ENCODE results near the gene DENND1A.

DENND1A gene

DNA sequence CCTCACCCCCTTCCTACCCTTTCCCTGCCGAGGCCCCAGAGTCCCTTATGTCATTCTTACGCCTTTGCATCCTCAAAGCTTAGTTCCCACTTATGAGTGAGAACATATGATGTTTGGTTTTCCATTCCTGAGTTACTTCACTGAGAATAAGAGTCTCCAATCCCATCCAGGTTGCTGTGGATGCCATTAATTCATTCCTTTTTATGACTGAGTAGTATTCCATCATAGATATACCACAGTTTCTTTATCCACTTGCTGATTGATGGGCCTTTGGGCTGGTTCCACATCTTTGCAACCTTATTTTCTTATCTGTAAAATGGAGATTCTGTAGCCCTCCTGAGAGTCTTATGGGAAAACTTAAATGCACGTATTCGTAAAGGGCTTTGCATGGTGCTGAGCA is 537.1 kb downstream of the DENND1A start:
- no peak for DNase-seq (ENCODE audit: low read depth, low spot score)

DNA sequence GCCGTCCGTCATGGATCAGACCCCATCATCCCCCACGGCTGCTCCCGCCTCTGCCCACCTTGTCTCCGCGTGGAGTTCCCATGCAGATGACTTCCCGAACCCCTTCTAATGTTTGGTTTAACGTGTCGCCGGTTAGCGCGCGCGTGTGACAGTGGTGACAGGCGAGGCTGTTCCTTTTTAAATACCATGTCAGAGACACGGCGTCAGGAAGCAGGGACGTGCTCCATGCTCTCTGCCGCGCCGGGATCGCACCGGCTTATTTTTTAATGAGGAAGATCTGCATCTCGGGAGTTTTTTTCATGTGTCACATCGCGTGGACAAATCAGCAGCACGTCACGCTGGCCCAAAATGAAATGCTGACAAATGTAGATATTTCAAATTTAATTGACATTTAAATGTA is 538.0 kb downstream of the DENND1A start:
- no peak for DNase-seq (ENCODE audit: low read depth, low spot score)

DNA sequence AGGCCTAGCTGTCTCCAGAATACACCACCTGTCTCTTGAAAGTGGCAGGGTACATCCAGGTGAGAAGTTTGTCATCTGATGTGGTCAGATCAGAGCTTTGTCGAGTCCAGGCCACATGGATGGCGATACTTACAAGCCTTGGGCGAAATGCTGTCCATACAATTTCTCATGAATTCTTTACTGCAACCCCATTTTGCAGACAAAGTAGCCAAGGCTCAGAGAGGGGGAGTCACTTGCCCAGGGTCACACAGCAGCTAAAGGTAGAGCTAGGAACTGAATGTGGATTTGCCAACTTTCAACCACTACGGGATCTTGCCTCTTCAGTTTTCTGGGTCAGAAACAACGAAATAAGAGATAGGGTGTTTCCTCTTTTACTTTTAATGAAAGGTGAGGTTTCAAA is 538.7 kb downstream of the DENND1A start:
- no peak for DNase-seq (ENCODE audit: low read depth, low spot score)

DNA sequence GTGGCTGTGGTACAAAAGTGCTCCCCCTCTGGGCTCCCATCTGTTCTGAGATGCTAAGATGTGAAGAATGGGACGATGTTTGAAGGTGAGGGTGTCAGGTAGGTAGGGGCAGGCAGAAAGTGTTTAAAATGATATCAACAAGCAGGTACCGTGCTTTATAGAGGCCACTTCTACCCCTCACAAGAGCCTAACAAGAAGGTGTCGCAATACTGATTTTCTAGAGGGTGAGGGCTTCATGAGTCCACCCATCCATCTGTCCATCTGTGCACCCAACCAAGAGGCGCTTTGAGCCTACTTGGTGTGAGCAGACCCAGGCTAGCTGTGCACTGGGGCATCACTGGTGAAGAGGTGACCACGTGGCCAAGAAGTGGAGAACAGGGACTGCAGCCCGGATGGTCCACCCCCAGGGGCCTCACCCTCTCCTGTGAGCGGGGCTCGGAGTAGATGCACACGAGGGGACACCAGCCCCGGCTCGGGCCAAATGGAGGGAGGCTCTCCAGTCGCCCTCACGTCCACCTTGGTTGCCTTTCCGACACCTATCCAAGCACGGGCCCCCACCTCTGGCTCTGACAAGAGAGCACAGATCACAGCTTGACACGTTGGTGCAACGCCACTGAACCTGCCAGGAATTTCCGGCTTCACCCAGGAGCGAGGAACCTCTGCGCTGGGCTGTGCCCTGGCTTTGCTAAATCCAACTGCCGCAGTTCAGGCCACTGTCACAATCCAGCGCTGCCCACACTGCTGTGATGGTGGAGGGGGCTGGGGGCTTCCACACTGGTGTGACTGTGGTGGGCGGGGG is 539.4 kb downstream of the DENND1A start:
- no peak for DNase-seq (ENCODE audit: low read depth, low spot score)

DNA sequence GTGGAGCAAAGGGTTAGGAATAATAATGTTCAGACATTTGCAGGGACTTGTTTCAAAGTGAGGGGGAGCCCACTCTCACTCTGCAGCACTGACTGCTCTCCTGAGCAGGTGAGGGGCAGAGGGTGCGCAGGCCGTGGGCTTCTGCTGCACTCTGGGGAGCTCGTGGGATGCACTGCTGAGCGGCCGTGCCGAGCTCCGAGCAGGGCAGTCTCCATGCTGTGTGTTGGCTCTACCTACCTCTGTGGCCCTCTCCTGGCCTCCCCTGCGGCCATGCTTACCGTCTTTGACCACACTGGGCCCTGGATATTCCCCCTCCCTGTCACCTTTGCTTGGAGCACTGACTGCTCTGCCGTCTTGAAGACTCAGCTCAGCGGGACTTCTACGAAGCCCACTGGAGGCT is 540.2 kb downstream of the DENND1A start:
- DNase-seq (ENCODE audit: low read depth, low spot score), result no peak

DNA sequence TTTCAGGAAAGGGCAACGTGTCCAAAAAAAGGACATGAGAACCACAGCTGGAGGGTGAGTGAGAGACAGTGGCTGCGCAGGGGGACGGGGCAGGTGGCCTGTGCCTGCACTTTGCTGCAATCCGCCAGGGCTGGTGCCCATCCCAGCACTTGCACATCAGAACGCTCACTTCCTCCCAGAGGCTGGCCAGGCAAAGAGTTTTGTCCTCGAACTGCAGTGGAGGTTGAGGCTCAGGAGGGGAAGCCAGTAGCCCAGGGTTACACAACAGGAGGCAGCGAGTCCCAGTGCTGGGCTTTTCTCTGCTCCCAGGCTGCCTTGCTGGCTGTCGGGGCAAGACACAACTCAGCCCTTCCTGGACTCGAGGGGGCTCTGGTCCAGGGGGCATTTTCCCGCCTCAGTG is 540.9 kb downstream of the DENND1A start:
- no peak for DNase-seq (ENCODE audit: low read depth, low spot score)

DNA sequence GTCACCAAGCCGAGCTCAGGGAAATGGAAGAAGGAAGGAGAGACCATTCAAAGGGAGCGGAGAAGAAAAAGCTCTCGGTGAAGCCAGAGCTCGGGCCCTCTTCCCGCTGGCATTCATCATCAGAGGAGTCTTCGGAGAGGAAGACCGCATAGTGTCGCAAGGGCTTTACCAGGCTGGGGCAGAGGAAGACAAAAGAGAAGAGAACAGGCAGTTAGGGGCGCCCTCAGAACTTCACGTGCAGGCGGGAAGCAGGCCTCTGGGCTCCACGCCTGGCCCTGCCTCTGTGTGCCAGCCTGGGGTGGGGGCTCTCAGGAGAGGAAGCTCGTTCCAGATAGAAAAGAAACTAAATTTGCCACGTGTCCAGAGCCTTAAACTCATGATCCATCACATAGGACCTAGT is 542.2 kb downstream of the DENND1A start:
- DNase-seq (ENCODE audit: low read depth, low spot score), result no peak

DNA sequence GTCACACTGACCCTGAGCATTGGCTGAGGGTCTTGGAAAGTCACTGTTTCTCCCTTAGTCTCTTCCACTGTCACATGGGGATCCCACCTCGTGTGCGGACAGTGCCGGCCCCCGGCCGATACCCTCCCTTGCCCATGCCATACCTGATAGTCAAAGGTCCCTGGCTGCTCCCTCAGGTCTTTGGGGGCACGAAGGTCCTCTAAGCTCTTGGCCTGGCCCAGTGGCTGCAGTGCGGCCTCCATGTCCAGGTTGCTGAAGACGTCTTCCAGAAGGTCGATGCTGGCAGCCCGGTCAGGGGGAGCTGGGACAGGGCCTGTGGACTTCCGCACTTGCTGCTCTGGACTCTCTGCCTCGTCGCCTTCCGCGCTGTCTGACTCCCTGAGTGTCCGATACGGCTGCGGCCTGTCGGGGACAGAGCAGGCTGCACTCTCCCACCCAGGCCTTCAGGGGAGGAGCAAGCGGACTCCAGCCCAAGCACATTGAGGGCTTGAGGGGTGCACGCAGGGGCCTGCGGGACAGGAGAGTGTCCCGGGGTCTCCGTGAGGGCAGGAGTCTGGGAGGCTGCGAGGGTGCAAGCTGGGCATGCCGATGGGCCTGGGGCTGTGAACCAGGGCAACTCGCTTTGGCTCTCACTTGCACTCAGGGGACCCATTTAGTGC is 546.3 kb downstream of the DENND1A start:
- DNase-seq (ENCODE audit: low read depth, low spot score), result no peak

DNA sequence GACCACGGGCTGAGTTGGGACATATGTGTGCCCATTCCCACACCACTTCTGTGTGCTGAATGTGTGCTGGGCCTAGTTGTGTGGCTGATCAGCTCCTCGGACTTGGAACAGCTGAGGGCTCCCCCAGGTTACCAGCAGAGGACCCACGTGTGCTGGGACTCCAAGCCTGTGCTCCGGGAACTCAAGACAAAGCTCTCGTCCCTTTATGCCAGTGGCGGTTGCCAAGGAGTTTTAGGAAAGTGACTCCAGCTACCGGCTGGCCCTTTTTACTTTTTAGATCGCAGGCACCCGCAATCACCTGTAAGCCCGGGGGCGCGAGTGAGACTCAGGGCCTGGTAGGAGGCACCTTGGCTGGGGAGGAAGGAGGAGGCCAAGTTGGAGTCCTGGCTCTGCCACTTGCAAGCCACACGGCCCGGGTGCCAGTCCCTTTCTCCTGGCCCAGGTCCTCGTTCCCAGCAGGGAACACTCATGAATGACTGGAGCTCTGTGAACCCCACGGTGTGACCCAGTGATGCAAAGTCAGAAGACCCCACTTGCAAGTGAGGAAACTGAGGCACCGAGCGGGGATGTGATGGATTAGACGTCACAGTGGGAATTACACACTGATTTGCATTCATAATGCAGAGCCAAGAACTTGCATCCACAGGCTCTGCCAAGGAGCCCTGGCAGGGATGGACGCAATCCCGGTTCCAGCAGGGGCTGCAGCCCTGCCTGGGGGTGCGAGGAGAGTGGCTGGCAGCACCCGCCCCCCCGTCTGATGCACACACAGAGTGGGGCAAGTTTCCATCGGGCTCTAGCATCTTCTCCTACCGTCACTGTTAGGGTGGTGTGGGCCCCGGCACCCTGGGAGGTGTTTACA is 547.0 kb downstream of the DENND1A start:
- no peak for DNase-seq (ENCODE audit: low read depth, low spot score)

DNA sequence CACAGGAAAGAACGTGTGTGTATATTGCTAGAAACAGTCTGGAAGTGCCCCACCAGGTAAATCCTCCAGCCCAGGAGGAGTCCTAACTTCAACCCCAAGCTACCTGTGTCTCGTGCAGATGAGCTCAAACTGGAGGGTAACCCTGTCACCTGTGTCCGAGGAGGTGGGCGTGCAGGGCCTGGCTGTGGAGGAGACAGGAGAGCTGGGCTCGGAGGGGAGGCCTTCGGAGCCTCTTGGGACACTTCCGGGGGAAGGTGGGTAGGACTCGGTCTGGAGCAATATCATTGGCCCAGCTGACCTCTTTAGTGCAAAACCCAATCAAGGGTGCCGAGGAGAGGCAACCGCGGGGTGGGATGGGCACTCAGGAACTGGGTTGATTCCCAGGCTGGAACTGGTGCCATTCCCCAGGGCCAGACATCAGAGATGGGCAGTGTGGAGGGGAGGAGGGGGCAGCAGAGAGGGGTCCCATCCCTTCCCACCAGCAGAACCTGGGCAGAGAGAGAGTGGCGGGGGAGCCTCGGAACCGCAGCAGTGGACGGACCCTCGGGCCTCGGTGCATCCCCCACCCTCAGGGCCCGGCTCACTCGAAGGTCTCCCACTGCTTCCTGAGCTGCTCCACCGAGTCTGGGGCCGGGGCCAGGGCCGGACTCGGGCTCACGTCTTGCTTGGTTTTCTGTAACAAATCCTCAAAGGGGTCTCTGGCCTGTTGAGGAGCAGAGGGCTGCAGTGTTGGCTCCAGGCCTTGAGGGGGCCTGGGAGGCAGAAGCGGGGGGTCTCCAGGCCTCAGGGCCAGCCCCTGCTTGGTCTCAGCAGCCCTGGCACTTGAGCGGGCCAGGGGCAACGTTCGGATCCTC is 548.8 kb downstream of the DENND1A start:
- no peak for DNase-seq (ENCODE audit: low read depth, low spot score)

DNA sequence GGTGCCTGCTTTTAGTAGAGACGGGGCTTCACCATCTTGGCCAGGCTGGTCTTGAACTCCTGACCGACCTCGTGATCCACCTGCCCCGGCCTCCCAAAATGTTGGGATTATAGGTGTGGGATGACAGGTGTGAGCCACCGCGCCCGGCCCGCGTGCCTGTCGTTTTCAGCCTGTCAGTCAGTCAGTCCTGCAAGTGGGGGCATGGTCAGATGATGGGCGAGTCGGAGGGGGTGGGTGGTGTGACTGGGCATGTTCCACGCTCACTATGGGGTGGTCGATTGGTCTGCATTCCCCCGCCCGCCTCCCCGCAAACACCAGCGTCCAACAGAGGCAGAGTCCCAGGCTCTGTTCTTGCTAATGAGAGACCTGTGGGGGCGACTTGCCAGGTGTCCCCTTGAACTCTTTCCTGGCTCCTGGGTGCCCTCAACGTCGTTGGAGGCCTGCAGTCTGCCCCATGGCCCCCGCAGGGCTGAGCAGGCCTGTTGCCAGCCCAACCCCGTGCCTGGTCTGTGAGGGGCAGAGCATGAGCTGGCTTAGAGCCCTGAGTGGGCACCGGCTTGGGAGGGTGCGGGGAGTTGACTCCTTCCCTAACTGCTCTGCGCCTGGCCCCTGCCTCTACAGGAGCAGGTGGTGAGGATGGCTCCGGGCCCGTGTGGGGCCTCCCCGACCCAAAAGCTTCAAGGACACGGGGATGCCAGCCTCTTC is 550.8 kb downstream of the DENND1A start:
- DNase-seq (ENCODE audit: low read depth, low spot score), result no peak

DNA sequence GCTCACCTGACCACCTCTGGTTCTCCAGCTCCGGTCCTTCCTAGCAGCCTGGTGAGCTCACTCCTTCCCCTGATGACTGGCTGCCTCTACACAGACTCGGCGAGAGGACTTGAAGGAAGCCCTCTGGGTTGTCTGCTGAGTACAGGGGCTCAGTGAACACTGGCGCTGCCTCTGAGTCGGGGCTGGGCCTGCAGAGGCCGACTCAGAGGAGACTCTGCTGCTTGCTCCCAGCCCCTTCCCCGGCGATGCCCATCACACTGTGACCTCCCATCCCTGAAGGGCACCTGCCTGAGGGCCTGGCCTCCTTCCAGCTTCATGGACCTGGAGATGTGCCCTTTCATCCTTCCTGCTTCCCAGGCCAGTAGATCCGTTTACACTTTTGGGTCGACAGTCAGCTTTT is 551.9 kb downstream of the DENND1A start:
- DNase-seq (ENCODE audit: low read depth, low spot score), result no peak

DNA sequence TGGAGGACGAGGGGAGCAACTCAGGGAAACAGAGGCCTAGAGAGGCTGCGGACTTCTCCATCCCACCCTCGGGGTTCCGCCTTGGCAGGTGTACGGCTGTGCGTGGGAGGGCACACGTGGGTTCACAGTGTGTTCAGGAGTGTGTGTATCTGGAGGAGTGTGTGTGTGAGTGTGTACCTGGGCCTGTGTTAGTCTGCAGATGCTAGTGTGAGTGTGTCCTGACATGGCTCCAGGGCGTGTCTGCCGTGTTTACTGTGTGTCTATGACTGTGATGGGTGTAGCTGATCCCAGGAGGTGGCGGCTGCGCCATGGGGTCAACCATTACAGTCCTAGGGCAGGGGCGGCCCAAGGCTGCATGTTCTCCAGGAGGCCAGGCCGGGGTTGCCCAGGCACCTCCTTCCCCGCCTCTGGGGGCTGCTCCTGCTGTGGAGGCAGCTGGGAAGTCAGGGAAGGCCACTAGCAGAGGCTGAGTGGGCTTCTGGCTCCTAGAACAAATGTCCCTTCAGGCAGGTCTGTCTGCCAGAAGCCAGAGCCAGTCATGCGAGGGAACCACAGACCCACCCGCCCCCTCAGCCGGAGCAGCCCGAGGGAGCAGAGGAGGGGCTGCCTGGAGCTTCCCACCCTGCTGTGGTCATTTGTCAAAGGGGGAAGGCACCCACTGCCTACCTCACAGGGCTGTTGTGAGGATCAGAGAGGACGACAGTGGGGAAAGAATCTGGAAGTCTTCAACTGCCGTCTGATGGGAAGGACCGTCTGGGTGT is 552.5 kb downstream of the DENND1A start:
- no peak for DNase-seq (ENCODE audit: low read depth, low spot score)

DNA sequence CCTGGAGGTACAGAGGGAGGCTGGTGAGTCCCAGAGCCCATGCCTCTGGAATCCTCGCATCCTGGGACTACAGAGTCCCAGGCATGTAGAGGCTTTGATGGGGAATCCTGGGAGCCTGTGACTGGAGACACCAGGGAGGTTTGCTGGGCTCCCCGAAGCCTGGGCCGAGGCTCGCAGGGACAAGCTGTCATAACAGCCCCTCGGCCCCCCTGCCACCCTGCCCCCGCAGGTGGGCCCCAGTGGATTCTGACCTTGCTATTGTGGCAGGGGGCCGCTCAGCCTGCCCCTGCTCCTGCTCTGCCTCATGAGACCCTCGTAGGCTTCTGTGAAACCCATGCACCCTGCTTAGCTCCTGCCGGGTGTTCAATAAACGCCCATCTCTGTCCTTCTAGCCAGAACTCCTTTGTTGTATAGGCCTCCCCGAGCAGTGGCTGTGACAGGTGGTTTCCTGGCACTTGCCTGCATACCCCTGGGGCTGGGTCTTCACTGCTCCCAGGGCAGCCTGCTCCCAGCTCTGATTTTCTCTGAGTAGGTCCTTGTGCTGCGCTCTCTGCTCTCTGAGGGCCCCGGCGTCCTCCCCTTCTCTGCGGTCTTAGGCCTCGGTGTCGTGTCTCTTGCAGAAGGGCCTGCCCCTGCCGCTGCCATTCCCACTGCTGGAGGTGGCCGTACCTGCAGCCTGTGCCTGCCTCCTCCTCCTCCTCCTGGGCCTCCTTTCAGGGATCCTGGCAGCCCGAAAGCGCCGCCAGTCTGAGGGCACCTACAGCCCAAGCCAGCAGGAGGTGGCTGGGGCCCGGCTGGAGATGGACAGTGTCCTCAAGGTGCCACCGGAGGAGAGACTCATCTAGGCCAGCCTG is 553.5 kb downstream of the DENND1A start:
- no peak for DNase-seq (ENCODE audit: low read depth, low spot score)

DNA sequence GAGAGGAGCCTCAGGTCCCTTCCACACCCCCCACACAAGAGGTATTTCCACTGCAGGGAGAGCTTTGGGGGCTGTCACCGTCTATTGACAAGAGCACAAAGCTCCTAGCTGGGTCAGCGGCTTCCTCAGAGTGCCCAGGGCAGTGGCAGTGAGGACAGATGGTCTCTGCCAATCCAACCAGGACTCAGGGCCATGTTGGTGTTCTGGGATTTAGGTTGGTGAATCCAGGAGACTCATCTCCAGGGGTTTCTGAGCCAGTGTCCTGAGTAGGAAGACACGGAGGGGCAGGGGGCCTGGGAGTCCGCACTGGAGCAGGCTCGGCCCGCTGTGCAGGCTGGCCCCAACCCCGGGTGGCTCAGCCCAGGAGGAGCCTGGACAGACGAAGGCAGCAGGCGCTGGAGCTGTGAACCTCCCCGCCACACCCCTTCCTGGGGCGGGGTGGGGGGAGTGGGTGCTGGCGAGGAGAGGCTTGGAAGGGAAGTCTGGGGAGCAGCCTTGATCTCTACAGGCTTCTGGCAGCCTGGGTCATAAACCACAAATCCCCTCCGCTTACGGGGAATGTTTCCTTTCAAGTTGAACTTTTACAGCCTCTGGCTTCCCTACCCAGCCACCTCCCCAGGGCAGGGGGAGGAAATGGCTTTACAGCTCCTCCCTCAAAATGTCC is 554.3 kb downstream of the DENND1A start:
- no peak for DNase-seq (ENCODE audit: low read depth, low spot score)

DNA sequence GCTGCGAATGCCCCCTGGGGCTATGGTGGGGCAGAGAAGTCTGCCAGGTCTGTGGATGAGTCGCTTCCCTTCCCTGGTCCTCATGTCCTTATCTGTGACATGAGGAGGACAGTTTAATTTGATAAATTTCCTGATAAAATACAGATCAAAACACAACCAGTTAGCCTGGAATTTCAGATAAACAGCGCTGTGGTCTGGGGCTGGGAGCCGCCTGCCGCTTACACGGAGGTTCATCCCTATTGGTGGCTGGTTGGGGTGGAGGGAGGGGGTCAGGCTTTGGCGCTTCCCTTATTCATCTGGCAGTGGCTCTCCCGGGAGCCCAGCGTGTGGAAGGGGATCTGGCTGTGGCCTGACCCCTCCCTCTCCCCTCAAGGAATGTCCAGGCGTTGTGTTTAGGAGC is 556.0 kb downstream of the DENND1A start:
- no peak for DNase-seq (ENCODE audit: low read depth, low spot score)

DNA sequence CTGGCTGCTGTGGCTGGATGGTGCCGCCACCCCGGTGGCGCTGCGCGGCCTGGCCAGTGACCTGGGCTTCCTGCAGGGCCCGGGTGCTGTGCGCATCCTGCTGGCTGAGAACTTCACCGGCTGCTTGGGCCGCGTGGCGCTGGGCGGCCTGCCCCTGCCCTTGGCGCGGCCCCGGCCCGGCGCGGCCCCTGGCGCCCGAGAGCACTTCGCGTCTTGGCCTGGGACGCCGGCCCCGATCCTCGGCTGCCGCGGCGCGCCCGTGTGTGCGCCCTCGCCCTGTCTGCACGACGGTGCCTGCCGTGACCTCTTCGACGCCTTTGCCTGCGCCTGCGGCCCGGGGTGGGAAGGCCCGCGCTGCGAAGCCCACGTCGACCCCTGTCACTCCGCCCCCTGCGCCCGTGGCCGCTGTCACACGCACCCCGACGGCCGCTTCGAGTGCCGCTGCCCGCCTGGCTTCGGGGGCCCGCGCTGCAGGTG is 556.4 kb downstream of the DENND1A start:
- no peak for DNase-seq (ENCODE audit: low read depth, low spot score)

DNA sequence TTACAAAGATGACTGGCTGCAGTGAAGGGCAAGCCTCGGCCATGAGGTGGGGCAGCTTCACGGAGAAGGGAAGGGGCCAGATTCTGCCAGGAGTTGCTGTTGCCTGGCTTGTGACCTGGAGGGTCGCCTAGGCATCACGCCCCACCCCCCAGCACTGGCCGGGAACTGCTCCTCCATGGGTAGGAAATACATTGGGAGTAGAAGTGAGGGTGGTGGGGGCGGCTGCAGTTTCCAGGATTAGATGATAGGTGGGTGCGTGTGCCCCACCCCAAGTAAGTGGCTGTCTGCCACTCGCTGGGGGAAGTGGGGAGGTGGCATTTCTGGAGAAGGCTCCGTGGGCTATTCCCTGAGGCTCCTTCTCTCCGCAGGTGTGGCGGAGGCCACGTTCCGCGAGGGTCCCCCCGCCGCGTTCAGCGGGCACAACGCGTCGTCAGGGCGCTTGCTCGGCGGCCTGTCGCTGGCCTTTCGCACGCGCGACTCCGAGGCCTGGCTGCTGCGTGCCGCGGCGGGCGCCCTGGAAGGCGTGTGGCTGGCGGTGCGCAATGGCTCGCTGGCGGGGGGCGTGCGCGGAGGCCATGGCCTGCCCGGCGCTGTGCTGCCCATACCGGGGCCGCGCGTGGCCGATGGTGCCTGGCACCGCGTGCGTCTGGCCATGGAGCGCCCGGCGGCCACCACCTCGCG is 557.0 kb downstream of the DENND1A start:
- no peak for DNase-seq (ENCODE audit: low read depth, low spot score)
